Measurements from ENCODE around the gene EBF4. TPM values are rescaled to one million over a fixed set of nuclear protein-coding genes. Genes with fewer than 3 reads are reported as not detected.

Gene EBF4
- total RNA-seq, 1 experiment from 2014 or later: not detected

GRCh38 chr20:2753461-2754040 is 61.0 kb downstream of the EBF4 start:
- H3K27ac Mint-ChIP-seq (ENCODE audit: low read depth, unreplicated experiment): no peak overlapping the region
- CTCF ChIA-PET: interaction anchor here (0.5 to 2.9 kb wide), 18 partner anchors 9 to 1644 kb away, joined by 3 to 14 read pairs (median 4); no protein-coding TSS in a partner anchor
- DNase-seq (ENCODE audit: unreplicated experiment): no peak
- POLR2A ChIA-PET: no interaction called here
- BruUV-seq (replicated peaks): no TSS peak
- H3K4me1 Mint-ChIP-seq (ENCODE audit: insufficient read depth, unreplicated experiment): peaks cover 10% of the 10 kb centered on the region
- no peaks in the 10 kb centered on the region for H3K36me3 Mint-ChIP-seq (ENCODE audit: insufficient read depth, unreplicated experiment)
- peaks cover 58% of the 10 kb centered on the region for H3K27me3 Mint-ChIP-seq (ENCODE audit: insufficient read depth, unreplicated experiment)
- intact Hi-C loops (cut with micrococcal nuclease): no loop called here
- TF ChIP-seq CTCF (IDR thresholded peaks at IDR 0.05; ENCODE audit: unreplicated experiment): no peak
- no peaks in the 10 kb centered on the region for H3K9me3 Mint-ChIP-seq (ENCODE audit: unreplicated experiment)
- H3K4me3 Mint-ChIP-seq (ENCODE audit: unreplicated experiment): no peak overlapping the region

GRCh38 chr20:2754424-2754823 is 61.8 kb downstream of the EBF4 start:
- no peak for TF ChIP-seq CTCF (IDR thresholded peaks at IDR 0.05; ENCODE audit: unreplicated experiment)
- CTCF ChIA-PET: interaction anchor here (0.9 to 2.9 kb wide), 5 partner anchors 8 to 41 kb away, joined by 3 to 14 read pairs (median 9); no protein-coding TSS in a partner anchor
- H3K27ac Mint-ChIP-seq (ENCODE audit: low read depth, unreplicated experiment): no peak overlapping the region

GRCh38 chr20:2755451-2756055 is 63.0 kb downstream of the EBF4 start:
- no peak for TF ChIP-seq CTCF (IDR thresholded peaks at IDR 0.05; ENCODE audit: unreplicated experiment)
- ChIA-PET POLR2A (interaction anchor here (0.6 kb wide), 1 partner anchor 85 kb away, joined by 3 read pairs; the partner anchor contains the start of genes PCED1A and VPS16), CTCF (interaction anchor here (0.6 to 1.3 kb wide), 6 partner anchors 8 to 1667 kb away, joined by 3 to 5 read pairs (median 3); no protein-coding TSS in a partner anchor)
- Mint-ChIP-seq H3K4me1 (ENCODE audit: insufficient read depth, unreplicated experiment) (peaks cover 10% of the 10 kb centered on the region), H3K27me3 (ENCODE audit: insufficient read depth, unreplicated experiment) (peaks cover 48% of the 10 kb centered on the region), H3K4me3 (ENCODE audit: unreplicated experiment) (no peak overlapping the region), H3K36me3 (ENCODE audit: insufficient read depth, unreplicated experiment) (no peaks in the 10 kb centered on the region), H3K27ac (ENCODE audit: low read depth, unreplicated experiment) (no peak overlapping the region), H3K9me3 (ENCODE audit: unreplicated experiment) (no peaks in the 10 kb centered on the region)
- no TSS peak for BruUV-seq (replicated peaks)
- intact Hi-C loops (cut with micrococcal nuclease): loop anchor here (1.0 kb wide), 1 partner anchor 246 kb away; no protein-coding TSS in a partner anchor
- DNase-seq (ENCODE audit: unreplicated experiment): no peak

More at GRCh38 chr20:2754424-2754823, 61.8 kb downstream of the EBF4 start:
- Mint-ChIP-seq H3K4me3 (ENCODE audit: unreplicated experiment) (no peak overlapping the region), H3K36me3 (ENCODE audit: insufficient read depth, unreplicated experiment) (no peaks in the 10 kb centered on the region), H3K4me1 (ENCODE audit: insufficient read depth, unreplicated experiment) (peaks cover 10% of the 10 kb centered on the region), H3K9me3 (ENCODE audit: unreplicated experiment) (no peaks in the 10 kb centered on the region), H3K27me3 (ENCODE audit: insufficient read depth, unreplicated experiment) (peaks cover 58% of the 10 kb centered on the region)
- intact Hi-C loops (cut with micrococcal nuclease): no loop called here
- POLR2A ChIA-PET: no interaction called here
- DNase-seq (ENCODE audit: unreplicated experiment): no peak
- BruUV-seq (replicated peaks): no TSS peak

- peak; percentile 47 for DNase-seq (ENCODE audit: unreplicated experiment)
- TF ChIP-seq CTCF (IDR thresholded peaks at IDR 0.05; ENCODE audit: unreplicated experiment): peak; percentile 51
- H3K36me3 Mint-ChIP-seq (ENCODE audit: insufficient read depth, unreplicated experiment): no peaks in the 10 kb centered on the region
- H3K27ac Mint-ChIP-seq (ENCODE audit: low read depth, unreplicated experiment): no peak overlapping the region
- peaks cover 5% of the 10 kb centered on the region for H3K4me1 Mint-ChIP-seq (ENCODE audit: insufficient read depth, unreplicated experiment)
- POLR2A ChIA-PET: interaction anchor here (0.6 kb wide), 1 partner anchor 84 kb away, joined by 3 read pairs; the partner anchor contains the start of genes PCED1A and VPS16
- H3K27me3 Mint-ChIP-seq (ENCODE audit: insufficient read depth, unreplicated experiment): peaks cover 43% of the 10 kb centered on the region
- no peak overlapping the region for H3K4me3 Mint-ChIP-seq (ENCODE audit: unreplicated experiment)
- no TSS peak for BruUV-seq (replicated peaks)
- H3K9me3 Mint-ChIP-seq (ENCODE audit: unreplicated experiment): no peaks in the 10 kb centered on the region
- intact Hi-C loops (cut with micrococcal nuclease): loop anchor here (1.0 kb wide), 1 partner anchor 245 kb away; no protein-coding TSS in a partner anchor
- CTCF ChIA-PET: interaction anchor here (0.6 to 1.3 kb wide), 4 partner anchors 15 to 1667 kb away, joined by 3 to 5 read pairs (median 3); no protein-coding TSS in a partner anchor
Measured at GRCh38 chr20:2756056-2756611, 63.6 kb downstream of the EBF4 start.

Data from MCF 10A (cell line).